GM13977 (cell line): Measurements from ENCODE around the gene ADAMTS12.
A peak's percentile ranks its signal among the peaks of the same experiment; 100 is the strongest.

Experiments used
- DNase-seq: peaks from one replicate; pipeline ENCODE4 v3.0.0; 2012; ENCODE audit warnings: low spot score
- in situ Hi-C: fragments of 300-500 bp; cut with MboI; formaldehyde crosslinking; loops from one replicate; pipeline ENCODE4 v1.12.0; 2022; ENCODE audit warnings: low sequenced_read_pairs, low pct_unique_long_range_greater_than_20kb, mixed read lengths, inconsistent platforms; ENCODE audit not compliant: unreplicated experiment
- TF ChIP-seq, protein P1 (sequence below): IDR thresholded peaks from 2 replicates; pipeline ENCODE4 v1.5.1; 2012; ENCODE audit warnings: mild to moderate bottlenecking, control low read depth; ENCODE audit not compliant: insufficient read depth; ENCODE audit errors: extremely low read depth, missing control alignments

ADAMTS12 gene

DNA sequence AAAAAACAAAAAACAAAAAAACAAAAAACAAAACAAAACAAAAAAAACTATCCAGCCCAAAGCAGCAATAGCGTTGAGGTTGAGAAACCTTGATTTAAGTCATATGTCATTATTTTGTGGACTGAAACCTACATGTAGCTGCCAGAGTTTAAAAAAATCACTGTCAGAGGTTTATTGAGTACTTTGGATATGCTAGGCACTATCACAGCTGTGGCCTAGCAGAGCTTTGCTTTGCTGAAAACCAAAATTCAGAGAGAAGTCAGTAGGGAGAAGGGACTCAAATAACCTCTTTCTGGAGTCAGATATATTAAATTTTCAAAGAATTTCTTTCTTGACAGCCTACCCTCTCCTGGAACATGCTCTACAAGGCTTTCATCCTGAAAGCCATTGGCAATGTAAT lies 299.5 kb downstream of the ADAMTS12 start:
- in situ Hi-C loops, result no loop called here
- no peak for DNase-seq
- TF ChIP-seq, protein P1, sequence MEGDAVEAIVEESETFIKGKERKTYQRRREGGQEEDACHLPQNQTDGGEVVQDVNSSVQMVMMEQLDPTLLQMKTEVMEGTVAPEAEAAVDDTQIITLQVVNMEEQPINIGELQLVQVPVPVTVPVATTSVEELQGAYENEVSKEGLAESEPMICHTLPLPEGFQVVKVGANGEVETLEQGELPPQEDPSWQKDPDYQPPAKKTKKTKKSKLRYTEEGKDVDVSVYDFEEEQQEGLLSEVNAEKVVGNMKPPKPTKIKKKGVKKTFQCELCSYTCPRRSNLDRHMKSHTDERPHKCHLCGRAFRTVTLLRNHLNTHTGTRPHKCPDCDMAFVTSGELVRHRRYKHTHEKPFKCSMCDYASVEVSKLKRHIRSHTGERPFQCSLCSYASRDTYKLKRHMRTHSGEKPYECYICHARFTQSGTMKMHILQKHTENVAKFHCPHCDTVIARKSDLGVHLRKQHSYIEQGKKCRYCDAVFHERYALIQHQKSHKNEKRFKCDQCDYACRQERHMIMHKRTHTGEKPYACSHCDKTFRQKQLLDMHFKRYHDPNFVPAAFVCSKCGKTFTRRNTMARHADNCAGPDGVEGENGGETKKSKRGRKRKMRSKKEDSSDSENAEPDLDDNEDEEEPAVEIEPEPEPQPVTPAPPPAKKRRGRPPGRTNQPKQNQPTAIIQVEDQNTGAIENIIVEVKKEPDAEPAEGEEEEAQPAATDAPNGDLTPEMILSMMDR, result no peak

DNA sequence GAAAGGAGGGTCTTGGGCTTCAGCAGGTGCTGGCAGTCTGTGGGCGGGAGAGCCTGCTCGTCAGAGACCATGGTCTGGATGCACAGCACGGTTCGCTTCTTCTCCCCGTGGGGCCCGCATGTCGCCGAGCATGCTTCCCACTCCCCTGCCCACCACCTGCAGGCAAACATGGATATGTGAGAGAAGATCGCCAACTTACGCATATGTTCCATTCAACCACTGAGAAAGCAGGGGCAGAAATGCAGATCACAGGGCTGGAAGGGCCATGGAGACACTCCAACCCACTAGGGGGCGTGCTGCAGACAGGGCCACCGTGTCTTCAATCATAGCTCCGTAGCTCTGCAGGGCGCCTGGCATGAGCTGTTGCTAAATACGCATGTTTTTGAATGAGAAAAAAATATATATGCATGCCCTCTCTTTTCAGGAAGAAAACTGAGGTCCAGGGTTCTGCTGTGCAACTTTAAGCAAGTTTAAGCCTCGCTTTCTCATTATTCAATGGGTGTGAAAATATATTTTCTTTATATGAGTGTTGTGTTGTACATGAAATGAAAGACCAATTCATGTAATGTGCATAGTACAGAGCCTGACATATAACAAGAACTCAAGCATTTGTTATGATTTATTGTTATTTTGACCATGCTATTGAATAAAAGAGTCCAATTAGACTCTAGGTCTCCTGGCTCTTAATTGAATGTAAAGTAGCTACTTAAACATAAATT lies 303.0 kb downstream of the ADAMTS12 start:
- TF ChIP-seq, protein P1, result peak; percentile 65
- DNase-seq, result peak; percentile 27
- in situ Hi-C loops, result no loop called here

DNA sequence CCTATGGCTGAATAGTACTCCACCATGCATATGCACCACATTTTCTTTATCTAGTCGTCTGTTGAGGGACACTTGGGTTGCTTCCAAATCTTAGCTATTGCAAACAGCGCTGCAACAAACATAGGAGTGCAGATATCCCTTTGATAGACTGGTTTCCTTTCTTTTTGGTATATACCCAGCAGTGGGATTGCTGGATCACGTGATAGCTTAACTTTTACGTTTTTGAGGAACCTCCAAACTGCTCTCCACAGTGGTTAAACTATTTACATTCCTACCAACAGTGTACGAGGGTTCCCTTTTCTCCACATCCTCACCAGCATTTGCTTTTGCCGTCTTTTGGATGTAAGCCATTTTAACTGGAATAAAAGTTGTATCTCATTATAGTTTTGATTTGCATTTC lies 308.5 kb downstream of the ADAMTS12 start:
- DNase-seq, result no peak
- TF ChIP-seq, protein P1, result no peak
- in situ Hi-C loops, result no loop called here

DNA sequence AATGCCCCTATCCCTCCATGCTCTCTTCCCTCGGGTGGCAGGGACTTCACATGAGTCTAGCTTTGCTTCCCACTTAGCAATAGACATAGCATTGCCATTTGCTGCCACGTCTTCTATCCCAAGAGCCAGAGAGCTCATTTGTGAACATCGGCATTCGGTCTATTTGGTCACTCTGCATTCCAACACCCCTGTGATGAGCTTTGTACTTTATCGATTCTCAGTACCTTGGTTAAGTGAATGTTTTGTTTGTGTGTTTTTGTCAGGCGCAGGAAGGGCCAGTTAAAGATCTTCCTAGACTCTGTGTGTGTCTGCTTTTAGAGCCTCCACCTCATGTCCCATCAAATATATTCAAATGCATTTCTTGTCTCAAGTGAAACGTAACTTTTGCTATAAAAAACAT lies 309.4 kb downstream of the ADAMTS12 start:
- no peak for DNase-seq
- TF ChIP-seq, protein P1, result no peak
- in situ Hi-C loops, result no loop called here

DNA sequence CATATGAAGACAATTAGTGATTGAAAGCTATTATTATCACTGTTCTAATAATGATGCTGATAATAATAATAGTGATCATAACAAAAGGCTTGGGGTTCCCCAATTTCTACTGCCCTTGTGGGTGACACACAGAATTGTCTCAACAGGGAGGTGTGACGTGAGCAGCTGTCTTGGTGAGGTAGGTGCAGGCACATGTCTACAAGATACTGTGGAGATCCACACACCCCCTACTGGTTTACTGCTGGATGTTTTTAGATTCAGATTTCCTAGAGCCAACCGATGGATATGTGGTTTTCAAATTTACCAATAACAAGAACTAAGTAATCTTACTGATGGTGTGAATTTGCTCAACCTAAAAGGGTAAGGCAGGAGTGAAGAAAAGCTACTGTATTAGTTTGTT lies 312.0 kb downstream of the ADAMTS12 start:
- DNase-seq, result no peak
- in situ Hi-C loops, result no loop called here
- TF ChIP-seq, protein P1, result no peak

DNA sequence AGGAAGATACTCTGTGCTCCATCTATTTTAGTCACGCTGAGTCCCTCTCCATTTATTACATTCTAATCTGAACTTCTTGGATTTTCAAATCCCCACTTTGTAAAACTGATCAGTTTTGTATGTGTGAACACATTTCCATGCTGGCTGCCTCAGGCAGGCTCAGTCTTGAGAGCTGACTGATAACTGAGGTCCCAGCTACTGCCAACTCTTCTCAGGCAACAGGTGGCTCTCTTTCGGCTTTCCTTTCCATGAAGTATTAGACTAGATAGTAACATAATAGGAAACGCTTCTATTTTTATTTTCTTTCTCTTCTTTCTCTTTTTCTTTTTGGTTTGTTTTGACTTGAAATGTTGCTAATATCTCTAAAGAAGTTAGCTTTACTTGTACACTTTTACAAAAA lies 312.6 kb downstream of the ADAMTS12 start:
- TF ChIP-seq, protein P1, result no peak
- no peak for DNase-seq
- in situ Hi-C loops, result no loop called here
